Loucy (cell line): Measurements from ENCODE around the gene ZNF783.

ENCODE experiments used
- H2AFZ ChIP-seq: fragments of 200-600 bp; sonication (generic); 2 replicates; pipeline ENCODE4 v1.6.0; 2016; ENCODE audit warnings: antibody characterized with exemption, mild to moderate bottlenecking, low read length, moderate library complexity
- H3F3A ChIP-seq: fragments of 200-600 bp; 2 replicates; pipeline ENCODE4 v1.6.0; 2016; ENCODE audit warnings: antibody characterized with exemption, low read depth, mild to moderate bottlenecking
- H3K27me3 ChIP-seq: fragments of 200-600 bp; sonication (generic); 2 replicates; pipeline ENCODE4 v1.6.1; 2014; ENCODE audit warnings: low read length, mild to moderate bottlenecking; ENCODE audit not compliant: insufficient read depth, poor library complexity, severe bottlenecking
- H3K36me3 ChIP-seq: fragments of 200-600 bp; sonication (generic); 2 replicates; pipeline ENCODE4 v1.6.1; 2016; ENCODE audit warnings: low read length; ENCODE audit not compliant: insufficient read depth
- H3K4me1 ChIP-seq: fragments of 200-600 bp; sonication (generic); 2 replicates; pipeline ENCODE4 v1.5.1; 2014; ENCODE audit warnings: low read length, mild to moderate bottlenecking; ENCODE audit not compliant: insufficient read depth, poor library complexity, severe bottlenecking
- H3K4me2 ChIP-seq: fragments of 200-600 bp; sonication (generic); 2 replicates; pipeline ENCODE4 v1.6.0; 2014; ENCODE audit warnings: antibody characterized with exemption, low read length, low read depth, mild to moderate bottlenecking; ENCODE audit not compliant: poor library complexity, severe bottlenecking
- H3K4me3 ChIP-seq: fragments of 200-600 bp; sonication (generic); 2 replicates; pipeline ENCODE4 v1.5.1; 2014; ENCODE audit warnings: low read length, mild to moderate bottlenecking, mixed read lengths; ENCODE audit not compliant: poor library complexity, severe bottlenecking
- H3K79me2 ChIP-seq: fragments of 200-600 bp; sonication (generic); 2 replicates; pipeline ENCODE4 v1.6.1; 2014; ENCODE audit warnings: low read length; ENCODE audit not compliant: insufficient read depth
- H3K9ac ChIP-seq: fragments of 200-600 bp; sonication (generic); 2 replicates; pipeline ENCODE4 v1.6.0; 2014; ENCODE audit warnings: mild to moderate bottlenecking, low read depth, low read length, moderate library complexity; ENCODE audit not compliant: poor library complexity, severe bottlenecking
- H3K9me2 ChIP-seq: fragments of 200-600 bp; sonication (generic); replicated peaks from 2 replicates; pipeline ENCODE4 v1.6.1; 2016; ENCODE audit warnings: low read depth, low read length, mixed read lengths
- H3K9me3 ChIP-seq: fragments of 200-600 bp; sonication (generic); 2 replicates; pipeline ENCODE4 v1.6.1; 2014; ENCODE audit warnings: mild to moderate bottlenecking, antibody characterized with exemption, low read length, low read depth; ENCODE audit not compliant: insufficient read depth
- H4K20me1 ChIP-seq: fragments of 200-600 bp; sonication (generic); 2 replicates; pipeline ENCODE4 v1.6.0; 2014; ENCODE audit warnings: antibody characterized with exemption, low read length, mild to moderate bottlenecking; ENCODE audit not compliant: insufficient read depth, poor library complexity, severe bottlenecking
- EZH2phosphoT487 ChIP-seq: fragments of 200-600 bp; IDR thresholded peaks from 2 replicates; pipeline ENCODE4 v1.6.1; 2018; ENCODE audit warnings: antibody characterized with exemption, mild to moderate bottlenecking, moderate library complexity, borderline replicate concordance
- TF ChIP-seq, protein P1 (sequence below): fragments of 200-600 bp; sonication (generic); conservative IDR thresholded peaks from 2 replicates; pipeline ENCODE4 v1.5.1; 2014; ENCODE audit warnings: mild to moderate bottlenecking, antibody characterized with exemption, low read length

The ZNF783 gene

DNA sequence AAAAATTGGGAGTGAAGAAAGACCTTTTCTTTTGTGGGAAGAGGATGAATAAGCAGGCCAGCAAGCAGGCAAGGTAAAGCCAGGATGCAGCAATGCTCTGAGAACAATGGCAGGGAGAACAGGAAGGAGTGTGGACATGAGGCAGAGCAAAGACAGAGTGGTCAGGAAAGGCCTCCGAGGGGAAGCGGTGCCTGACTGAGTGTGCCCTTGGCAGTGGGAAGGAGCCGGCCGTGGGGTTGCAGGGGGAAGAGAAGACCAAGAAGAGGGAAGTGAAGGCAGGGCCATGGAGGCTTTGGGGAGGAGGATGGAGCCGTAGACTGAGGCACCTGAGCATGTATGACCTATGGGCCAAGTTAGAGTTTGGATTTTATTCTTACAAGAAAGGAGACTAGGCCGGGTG, 44.4 kb upstream of the ZNF783 start:
- Histone ChIP-seq H3K9me3 (no peaks in the 10 kb centered on the region), H4K20me1 (no peaks in the 10 kb centered on the region), H3F3A (no peaks in the 10 kb centered on the region), H3K9ac (no peak overlapping the region), H3K4me2 (no peak overlapping the region), H2AFZ (no peak overlapping the region), H3K4me1 (no peaks in the 10 kb centered on the region), H3K4me3 (no peak overlapping the region), H3K36me3 (peaks cover 85% of the 10 kb centered on the region; the same call in 1 of the 2 replicates), H3K79me2 (no peaks in the 10 kb centered on the region), H3K27me3 (no peaks in the 10 kb centered on the region), H3K9me2 (no peaks in the 10 kb centered on the region)
- TF ChIP-seq, protein P1, sequence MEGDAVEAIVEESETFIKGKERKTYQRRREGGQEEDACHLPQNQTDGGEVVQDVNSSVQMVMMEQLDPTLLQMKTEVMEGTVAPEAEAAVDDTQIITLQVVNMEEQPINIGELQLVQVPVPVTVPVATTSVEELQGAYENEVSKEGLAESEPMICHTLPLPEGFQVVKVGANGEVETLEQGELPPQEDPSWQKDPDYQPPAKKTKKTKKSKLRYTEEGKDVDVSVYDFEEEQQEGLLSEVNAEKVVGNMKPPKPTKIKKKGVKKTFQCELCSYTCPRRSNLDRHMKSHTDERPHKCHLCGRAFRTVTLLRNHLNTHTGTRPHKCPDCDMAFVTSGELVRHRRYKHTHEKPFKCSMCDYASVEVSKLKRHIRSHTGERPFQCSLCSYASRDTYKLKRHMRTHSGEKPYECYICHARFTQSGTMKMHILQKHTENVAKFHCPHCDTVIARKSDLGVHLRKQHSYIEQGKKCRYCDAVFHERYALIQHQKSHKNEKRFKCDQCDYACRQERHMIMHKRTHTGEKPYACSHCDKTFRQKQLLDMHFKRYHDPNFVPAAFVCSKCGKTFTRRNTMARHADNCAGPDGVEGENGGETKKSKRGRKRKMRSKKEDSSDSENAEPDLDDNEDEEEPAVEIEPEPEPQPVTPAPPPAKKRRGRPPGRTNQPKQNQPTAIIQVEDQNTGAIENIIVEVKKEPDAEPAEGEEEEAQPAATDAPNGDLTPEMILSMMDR = no peak
- no peak for TF ChIP-seq EZH2phosphoT487

DNA sequence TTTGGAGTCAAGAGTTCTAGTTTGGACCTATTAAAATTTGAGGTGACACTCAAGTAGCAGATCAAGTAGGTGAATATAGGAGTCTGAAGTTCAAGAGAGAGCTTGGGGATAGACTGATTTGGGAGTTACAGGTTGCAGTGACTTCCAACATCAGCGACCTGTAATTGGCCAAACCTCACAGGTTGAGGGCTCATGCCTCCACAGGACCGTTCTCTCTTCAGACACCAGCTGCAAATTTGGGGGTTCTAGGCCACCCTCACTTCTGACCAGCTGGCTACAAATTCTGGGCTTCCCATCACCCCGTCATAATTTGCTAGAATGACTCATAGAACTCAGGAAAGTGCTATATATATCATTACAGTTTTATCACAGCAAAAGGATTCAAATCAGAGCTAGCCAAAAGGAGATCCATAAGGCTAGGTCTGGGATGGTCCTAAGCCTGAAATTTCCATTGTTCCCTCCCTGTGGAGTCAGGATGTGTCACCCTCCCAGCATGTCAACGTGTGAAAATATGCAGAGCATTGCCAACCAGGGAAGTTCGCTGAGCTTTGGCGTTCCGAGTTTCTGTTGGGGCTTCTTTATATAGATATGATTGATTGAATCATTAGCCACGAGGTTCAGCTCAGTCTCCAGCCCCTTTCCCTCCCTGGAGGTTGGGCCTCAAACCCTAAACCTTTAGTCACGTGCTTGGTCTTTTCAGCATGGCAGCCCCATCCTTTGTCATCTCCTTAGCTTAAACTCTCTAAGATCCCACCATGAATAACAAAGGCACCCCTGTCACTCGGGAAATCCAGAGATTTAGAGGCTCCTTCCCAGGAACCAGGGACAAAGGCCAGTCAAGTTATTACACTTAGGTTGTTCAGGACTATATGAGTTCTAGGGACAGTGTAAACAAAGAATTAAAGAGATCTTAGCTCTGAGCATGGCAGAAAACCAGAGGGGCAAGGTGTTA, 43.3 kb upstream of the ZNF783 start:
- H3K36me3 ChIP-seq = peaks cover 78% of the 10 kb centered on the region; the same call in 1 of the 2 replicates
- no peak overlapping the region for H3K9ac ChIP-seq

DNA sequence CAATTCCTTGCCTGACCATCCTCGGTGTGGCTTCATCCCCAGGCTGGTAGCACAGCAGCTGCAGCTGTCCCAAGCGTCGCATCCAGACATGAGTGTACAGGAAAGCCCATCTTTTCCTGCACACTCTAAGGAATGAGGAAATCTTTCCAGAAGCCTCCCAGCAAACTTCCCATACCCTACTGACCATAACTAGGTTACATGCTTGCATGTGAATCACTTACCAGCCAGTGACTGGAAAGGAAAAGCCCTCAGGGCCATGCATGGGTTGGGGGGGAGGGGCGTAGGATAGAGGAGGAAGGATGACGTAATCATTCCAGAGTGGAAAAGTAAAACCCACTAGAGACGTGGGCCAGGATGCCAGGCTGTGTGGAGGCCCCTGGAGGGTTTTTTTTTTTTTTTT, 41.5 kb upstream of the ZNF783 start:
- Histone ChIP-seq H3K9me3 (no peaks in the 10 kb centered on the region), H4K20me1 (no peaks in the 10 kb centered on the region), H3K36me3 (peaks cover 74% of the 10 kb centered on the region; the same call in 1 of the 2 replicates), H3F3A (no peaks in the 10 kb centered on the region), H2AFZ (no peak overlapping the region), H3K4me1 (no peaks in the 10 kb centered on the region), H3K4me3 (no peak overlapping the region), H3K79me2 (no peaks in the 10 kb centered on the region), H3K4me2 (no peak overlapping the region), H3K27me3 (no peaks in the 10 kb centered on the region), H3K9me2 (no peaks in the 10 kb centered on the region), H3K9ac (no peak overlapping the region)
- TF ChIP-seq EZH2phosphoT487 = no peak
- TF ChIP-seq, protein P1 = no peak

More for the DNA sequence above, 43.3 kb upstream of the ZNF783 start:
- Histone ChIP-seq H3K4me1 (no peaks in the 10 kb centered on the region), H3K9me3 (no peaks in the 10 kb centered on the region), H3K4me2 (no peak overlapping the region), H3F3A (no peaks in the 10 kb centered on the region), H3K79me2 (no peaks in the 10 kb centered on the region), H4K20me1 (no peaks in the 10 kb centered on the region), H3K27me3 (no peaks in the 10 kb centered on the region), H3K9me2 (no peaks in the 10 kb centered on the region), H2AFZ (no peak overlapping the region), H3K4me3 (no peak overlapping the region)
- TF ChIP-seq, protein P1 = no peak
- no peak for TF ChIP-seq EZH2phosphoT487
